Keratinocyte (primary cell): Measurements from ENCODE around the gene BUD31.

Experiments used
- EZH2 ChIP-seq: IDR thresholded peaks from one replicate; pipeline ENCODE4 v1.6.1; 2012; ENCODE audit warnings: inconsistent platforms, mild to moderate bottlenecking, low read length, moderate library complexity
- TF ChIP-seq, protein P1 (sequence below), 3 experiments: IDR thresholded peaks in 1 of 3; conservative IDR thresholded peaks in 1 of 3; optimal IDR thresholded peaks in 1 of 3; 2 replicates in 2 of 3; 3 replicates in 1 of 3; pipeline versions ENCODE3 to v1.5.1; 2011; ENCODE audit warnings: low read length in 3 of 3, mild to moderate bottlenecking in 3 of 3, moderate library complexity in 2 of 3, control low read depth in 1 of 3, inconsistent platforms in 1 of 3; ENCODE audit not compliant: insufficient read depth in 2 of 3; ENCODE audit errors: extremely low read depth in 1 of 3

DNA sequence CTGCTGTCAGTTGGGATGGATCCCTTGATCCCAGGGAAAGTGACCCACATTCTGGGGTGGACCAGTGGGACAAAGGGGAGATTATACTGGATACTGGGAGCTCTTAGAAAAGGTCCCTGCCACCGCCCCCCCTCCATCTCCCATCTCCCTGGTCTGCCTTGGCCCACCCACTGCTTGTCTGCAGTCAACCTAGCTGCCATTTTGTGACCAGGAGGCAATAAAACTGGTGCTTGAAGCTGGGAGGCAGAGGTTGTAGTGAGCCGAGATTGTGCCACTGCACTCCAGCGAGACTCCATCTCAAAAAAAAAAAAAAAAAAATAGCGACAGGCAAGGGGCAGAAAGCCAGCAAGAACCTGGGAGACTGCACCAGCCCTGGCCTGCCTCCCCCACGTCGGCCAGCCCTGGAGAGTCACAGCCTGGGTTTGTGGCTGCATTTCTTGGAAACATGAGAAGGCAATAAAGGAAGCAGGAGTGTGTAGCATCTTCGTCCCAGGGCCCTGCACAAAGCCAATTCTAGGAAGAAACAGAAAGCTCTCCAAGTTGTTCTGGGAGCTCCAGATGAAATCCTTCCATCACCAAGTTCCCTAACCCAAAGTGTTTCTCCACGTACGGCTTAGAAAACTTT lies 38.9 kb upstream of the BUD31 start:
- TF ChIP-seq, protein P1, sequence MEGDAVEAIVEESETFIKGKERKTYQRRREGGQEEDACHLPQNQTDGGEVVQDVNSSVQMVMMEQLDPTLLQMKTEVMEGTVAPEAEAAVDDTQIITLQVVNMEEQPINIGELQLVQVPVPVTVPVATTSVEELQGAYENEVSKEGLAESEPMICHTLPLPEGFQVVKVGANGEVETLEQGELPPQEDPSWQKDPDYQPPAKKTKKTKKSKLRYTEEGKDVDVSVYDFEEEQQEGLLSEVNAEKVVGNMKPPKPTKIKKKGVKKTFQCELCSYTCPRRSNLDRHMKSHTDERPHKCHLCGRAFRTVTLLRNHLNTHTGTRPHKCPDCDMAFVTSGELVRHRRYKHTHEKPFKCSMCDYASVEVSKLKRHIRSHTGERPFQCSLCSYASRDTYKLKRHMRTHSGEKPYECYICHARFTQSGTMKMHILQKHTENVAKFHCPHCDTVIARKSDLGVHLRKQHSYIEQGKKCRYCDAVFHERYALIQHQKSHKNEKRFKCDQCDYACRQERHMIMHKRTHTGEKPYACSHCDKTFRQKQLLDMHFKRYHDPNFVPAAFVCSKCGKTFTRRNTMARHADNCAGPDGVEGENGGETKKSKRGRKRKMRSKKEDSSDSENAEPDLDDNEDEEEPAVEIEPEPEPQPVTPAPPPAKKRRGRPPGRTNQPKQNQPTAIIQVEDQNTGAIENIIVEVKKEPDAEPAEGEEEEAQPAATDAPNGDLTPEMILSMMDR (optimal IDR thresholded peaks at IDR 0.05 in 1 of 3, IDR thresholded peaks at IDR 0.05 in 1 of 3, conservative IDR thresholded peaks at IDR 0.05 in 1 of 3; ENCODE audit: extremely low read depth in 1 of 3, insufficient read depth in 2 of 3, low read length in 3 of 3) = no peak
- no peak for TF ChIP-seq EZH2
